H9 (cell line): ENCODE data around the gene GGA1. TPM values are rescaled to one million over a fixed set of nuclear protein-coding genes. Genes with fewer than 3 reads are reported as not detected.

Experiments
- DNase-seq: peaks from one replicate; pipeline ENCODE4 v3.0.0-alpha.2; 2017
- H2AFZ ChIP-seq: one replicate; pipeline ENCODE4 v1.6.1; 2013; ENCODE audit warnings: mild to moderate bottlenecking, low read length, control low read depth, moderate library complexity
- H2AK5ac ChIP-seq: 2 replicates; pipeline ENCODE4 v1.6.1; 2013; ENCODE audit warnings: low read length, control low read depth, mixed read lengths; ENCODE audit not compliant: insufficient read length
- H2BK120ac ChIP-seq: one replicate; pipeline ENCODE4 v1.6.1; 2013; ENCODE audit warnings: low read depth, mild to moderate bottlenecking, low read length, control low read depth, inconsistent platforms; ENCODE audit not compliant: poor library complexity, severe bottlenecking
- H2BK12ac ChIP-seq: 2 replicates; pipeline ENCODE4 v1.6.1; 2013; ENCODE audit warnings: low read length, control low read depth, mixed read lengths, low read depth; ENCODE audit not compliant: insufficient read length
- H2BK15ac ChIP-seq: 2 replicates; pipeline ENCODE4 v1.6.1; 2013; ENCODE audit warnings: low read depth, low read length, control low read depth
- H2BK20ac ChIP-seq: one replicate; pipeline ENCODE4 v1.6.1; 2013; ENCODE audit warnings: low read depth, mild to moderate bottlenecking, low read length, control low read depth, inconsistent platforms; ENCODE audit not compliant: poor library complexity, severe bottlenecking
- H2BK5ac ChIP-seq: 2 replicates; pipeline ENCODE4 v1.6.1; 2013; ENCODE audit warnings: low read length, control low read depth, mixed read lengths; ENCODE audit not compliant: insufficient read length
- H3K14ac ChIP-seq: 2 replicates; pipeline ENCODE4 v1.6.1; 2013; ENCODE audit warnings: low read length, control low read depth; ENCODE audit not compliant: insufficient read depth
- H3K18ac ChIP-seq: 2 replicates; pipeline ENCODE4 v1.6.1; 2013; ENCODE audit warnings: low read depth, mild to moderate bottlenecking, mixed read lengths, low read length, control low read depth; ENCODE audit not compliant: insufficient read length
- H3K23ac ChIP-seq: 2 replicates; pipeline ENCODE4 v1.6.1; 2013; ENCODE audit warnings: low read length, control low read depth, mixed read lengths, low read depth; ENCODE audit not compliant: insufficient read length
- H3K23me2 ChIP-seq: 2 replicates; pipeline ENCODE4 v1.6.1; 2013; ENCODE audit warnings: low read depth, mild to moderate bottlenecking, mixed read lengths, low read length, control low read depth; ENCODE audit not compliant: insufficient read length, poor library complexity, severe bottlenecking
- H3K27ac ChIP-seq: 2 replicates; pipeline ENCODE4 v1.5.1; 2013; ENCODE audit warnings: low read length, control low read depth, mixed read lengths, low read depth; ENCODE audit not compliant: insufficient read length
- H3K27me3 ChIP-seq: 2 replicates; pipeline ENCODE4 v1.6.1; 2013; ENCODE audit warnings: low read length, control low read depth, inconsistent platforms; ENCODE audit not compliant: insufficient read depth
- H3K4ac ChIP-seq: 2 replicates; pipeline ENCODE4 v1.6.1; 2013; ENCODE audit warnings: low read depth, mild to moderate bottlenecking, control low read depth, inconsistent platforms, low read length, moderate library complexity
- H3K4me1 ChIP-seq: 2 replicates; pipeline ENCODE4 v1.6.1; 2013; ENCODE audit warnings: low read length, control low read depth, inconsistent platforms; ENCODE audit not compliant: insufficient read depth
- H3K4me2 ChIP-seq: 2 replicates; pipeline ENCODE4 v1.6.1; 2013; ENCODE audit warnings: low read length, control low read depth, mixed read lengths; ENCODE audit not compliant: insufficient read length, insufficient read depth
- H3K56ac ChIP-seq: 2 replicates; pipeline ENCODE4 v1.6.1; 2013; ENCODE audit warnings: low read depth, mild to moderate bottlenecking, mixed read lengths, low read length, control low read depth; ENCODE audit not compliant: insufficient read length
- H3K79me1 ChIP-seq: 2 replicates; pipeline ENCODE4 v1.6.1; 2013; ENCODE audit warnings: low read depth, mild to moderate bottlenecking, moderate library complexity, low read length, control low read depth, inconsistent platforms; ENCODE audit not compliant: insufficient read depth, poor library complexity, severe bottlenecking
- H3K79me2 ChIP-seq: 2 replicates; pipeline ENCODE4 v1.6.1; 2013; ENCODE audit warnings: low read length, control low read depth, inconsistent platforms; ENCODE audit not compliant: insufficient read depth
- H3K9ac ChIP-seq: 2 replicates; pipeline ENCODE4 v1.6.1; 2013; ENCODE audit warnings: low read length, control low read depth, mixed read lengths; ENCODE audit not compliant: insufficient read length; ENCODE audit errors: extremely low read depth
- H3K9me3 ChIP-seq: one replicate; pipeline ENCODE4 v1.6.1; 2013; ENCODE audit warnings: low read depth, low read length, inconsistent platforms; ENCODE audit not compliant: control insufficient read depth
- H3T11ph ChIP-seq: one replicate; pipeline ENCODE4 v1.6.1; 2013; ENCODE audit warnings: mild to moderate bottlenecking, low read length, control low read depth, inconsistent platforms
- H4K20me1 ChIP-seq: one replicate; pipeline ENCODE4 v1.6.1; 2013; ENCODE audit not compliant: control insufficient read depth, insufficient read length, insufficient read depth
- H4K5ac ChIP-seq: 2 replicates; pipeline ENCODE4 v1.6.1; 2013; ENCODE audit warnings: low read depth, mild to moderate bottlenecking, mixed read lengths, low read length, control low read depth; ENCODE audit not compliant: insufficient read length
- H4K8ac ChIP-seq: replicated peaks from 2 replicates; pipeline ENCODE4 v1.6.1; 2013; ENCODE audit warnings: low read length, control low read depth, mixed read lengths, low read depth; ENCODE audit not compliant: insufficient read length
- H4K91ac ChIP-seq: 2 replicates; pipeline ENCODE4 v1.6.1; 2013; ENCODE audit warnings: low read depth, mild to moderate bottlenecking, moderate library complexity, mixed read lengths, low read length, control low read depth; ENCODE audit not compliant: insufficient read length
- H3K27ac Mint-ChIP-seq, 3 experiments: 2 replicates in 2 of 3; 3 replicates in 1 of 3; pipeline ENCODE4 v1.8.0; 2020 to 2021; ENCODE audit warnings: mixed read lengths in 3 of 3, mild to moderate bottlenecking in 1 of 3, moderate library complexity in 1 of 3
- H3K27me3 Mint-ChIP-seq: 2 replicates; pipeline ENCODE4 v1.8.0; 2021; ENCODE audit warnings: low read depth, mild to moderate bottlenecking, moderate library complexity, mixed read lengths
- H3K36me3 Mint-ChIP-seq, 3 experiments: 2 replicates in 2 of 3; 3 replicates in 1 of 3; pipeline ENCODE4 v1.8.0; 2020 to 2021; ENCODE audit warnings: low read depth in 3 of 3, mixed read lengths in 3 of 3; ENCODE audit not compliant: insufficient read depth in 1 of 3
- H3K4me1 Mint-ChIP-seq, 2 experiments: 2 replicates each; pipeline ENCODE4 v1.8.0; 2020; ENCODE audit warnings: mixed read lengths in 2 of 2
- H3K4me3 Mint-ChIP-seq, 2 experiments: 2 replicates in 1 of 2; 3 replicates in 1 of 2; pipeline ENCODE4 v1.8.0; 2020 to 2021; ENCODE audit warnings: mild to moderate bottlenecking in 2 of 2, mixed read lengths in 2 of 2, moderate library complexity in 1 of 2
- H3K9me3 Mint-ChIP-seq, 2 experiments: 2 replicates in 1 of 2; 3 replicates in 1 of 2; pipeline ENCODE4 v1.8.0; 2020; ENCODE audit warnings: mild to moderate bottlenecking in 2 of 2, mixed read lengths in 2 of 2, moderate library complexity in 1 of 2
- WGBS: extraction: QIAGEN DNeasy Blood & Tissue Kit; methylation state at CpG from one replicate; pipeline ENCODE4 v1.1.7; 2013; ENCODE audit warnings: missing lambda C conversion rate, low lambda C conversion rate, mixed read lengths; ENCODE audit not compliant: insufficient read length; ENCODE audit errors: extremely low coverage; 5-methylcytosine and 5-hydroxymethylcytosine counted together
- total RNA-seq: library from RNA; stranded (reverse); gene quantifications from 2 replicates; pipeline ENCODE4 v1.2.1, GENCODE V29; 2021
- TF ChIP-seq, protein P1 (sequence below): fragments of 200-600 bp; sonication (generic); conservative IDR thresholded peaks from 3 replicates; pipeline ENCODE4 v1.8.0; 2021; ENCODE audit warnings: antibody characterized with exemption, mild to moderate bottlenecking

GGA1 gene
- total RNA-seq, 1 experiment from 2014 or later, result 61.7 TPM

- Mint-ChIP-seq H3K36me3 (peaks cover 0 to 12% (median 0%) of the 10 kb centered on the region in 3 experiments; a peak in 4 of 7 replicates), H3K9me3 (no peaks in the 10 kb centered on the region; a peak in 1 of 5 replicates), H3K27me3 (peaks cover 3% of the 10 kb centered on the region), H3K4me3 (no peak overlapping the region), H3K4me1 (peaks cover 22 to 27% of the 10 kb centered on the region in 2 experiments), H3K27ac (peak overlapping the region in 1 of 3 experiments; percentile 65; a peak in 1 of 7 replicates)
- Histone ChIP-seq H3K79me2 (no peaks in the 10 kb centered on the region), H4K20me1 (no peaks in the 10 kb centered on the region), H3K79me1 (no peaks in the 10 kb centered on the region), H4K8ac (no peak overlapping the region), H2AK5ac (no peak overlapping the region), H3K27me3 (no peaks in the 10 kb centered on the region), H2BK20ac (no peak overlapping the region), H3K23me2 (no peaks in the 10 kb centered on the region), H3K18ac (no peak overlapping the region), H3K23ac (no peak overlapping the region), H2AFZ (no peak overlapping the region), H2BK12ac (no peak overlapping the region), H4K91ac (no peak overlapping the region), H3K4me2 (no peak overlapping the region), H2BK15ac (no peak overlapping the region), H3K27ac (no peak overlapping the region), H2BK120ac (no peak overlapping the region), H3K4me1 (peaks cover 8% of the 10 kb centered on the region; the same call in 1 of the 2 replicates), H3K9me3 (no peaks in the 10 kb centered on the region), H3K9ac (no peak overlapping the region), H2BK5ac (no peak overlapping the region), H3K14ac (no peak overlapping the region), H3K56ac (no peak overlapping the region), H3K4ac (no peak overlapping the region), H4K5ac (no peak overlapping the region), H3T11ph (no peak overlapping the region)
- DNase-seq, result peak; percentile 30
- no CpG with 5 or more reads among the region's 9 CpGs for WGBS
- TF ChIP-seq, protein P1, sequence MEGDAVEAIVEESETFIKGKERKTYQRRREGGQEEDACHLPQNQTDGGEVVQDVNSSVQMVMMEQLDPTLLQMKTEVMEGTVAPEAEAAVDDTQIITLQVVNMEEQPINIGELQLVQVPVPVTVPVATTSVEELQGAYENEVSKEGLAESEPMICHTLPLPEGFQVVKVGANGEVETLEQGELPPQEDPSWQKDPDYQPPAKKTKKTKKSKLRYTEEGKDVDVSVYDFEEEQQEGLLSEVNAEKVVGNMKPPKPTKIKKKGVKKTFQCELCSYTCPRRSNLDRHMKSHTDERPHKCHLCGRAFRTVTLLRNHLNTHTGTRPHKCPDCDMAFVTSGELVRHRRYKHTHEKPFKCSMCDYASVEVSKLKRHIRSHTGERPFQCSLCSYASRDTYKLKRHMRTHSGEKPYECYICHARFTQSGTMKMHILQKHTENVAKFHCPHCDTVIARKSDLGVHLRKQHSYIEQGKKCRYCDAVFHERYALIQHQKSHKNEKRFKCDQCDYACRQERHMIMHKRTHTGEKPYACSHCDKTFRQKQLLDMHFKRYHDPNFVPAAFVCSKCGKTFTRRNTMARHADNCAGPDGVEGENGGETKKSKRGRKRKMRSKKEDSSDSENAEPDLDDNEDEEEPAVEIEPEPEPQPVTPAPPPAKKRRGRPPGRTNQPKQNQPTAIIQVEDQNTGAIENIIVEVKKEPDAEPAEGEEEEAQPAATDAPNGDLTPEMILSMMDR, result no peak
Observed at GRCh38 chr22:37569921-37570660, 38.5 kb upstream of the GGA1 start.
